GM12878 (cell line): ENCODE results near the gene ATP6V0E1. TPM values are rescaled to one million over a fixed set of nuclear protein-coding genes. Genes with fewer than 3 reads are reported as not detected.

Experiments
- ATAC-seq: fragments of 200-7000 bp; cut with Tn5 transposase; 3 replicates; pipeline ENCODE4 v1.9.1; 2020; ENCODE audit warnings: mild to moderate bottlenecking, moderate library complexity
- BruUV-seq: library from RNA; stranded (reverse); fragments of 400-500 nt; replicated peaks from 2 replicates; lab custom pipeline; 2021; lab: Mats Ljungman, UMichigan
- CTCF ChIA-PET: fragments of 300-600 bp; sonication (Branson Sonifier 250); formaldehyde crosslinking; extraction: SDS; loops from one replicate; lab custom pipeline; 2021; ENCODE audit warnings: inconsistent platforms; lab: Yijun Ruan, JAX
- POLR2A ChIA-PET: fragments of 350-600 bp; formaldehyde crosslinking; extraction: SDS; loops from one replicate; lab custom pipeline; 2021; ENCODE audit warnings: inconsistent platforms; lab: Charles Lee
- RAD21 ChIA-PET: fragments of 300-600 bp; sonication (Branson Sonifier 250); formaldehyde crosslinking; loops from one replicate; lab custom pipeline; 2023; ENCODE audit warnings: antibody characterized with exemption; ENCODE audit not compliant: unreplicated experiment; lab: Charles Lee
- SMC1A ChIA-PET: fragments of 300-600 bp; sonication (Branson Sonifier 250); formaldehyde crosslinking; loops from one replicate; lab custom pipeline; 2023; ENCODE audit not compliant: unreplicated experiment, uncharacterized antibody; lab: Charles Lee
- DNase-seq: peaks from one replicate; pipeline ENCODE4 v3.0.0-alpha.2; 2011; ENCODE audit warnings: low read depth, low spot score
- FAIRE-seq: peaks from 3 replicates; lab custom pipeline; 2011; peaks lifted over from hg19 to GRCh38; lab: Jason Lieb, UNC
- H2AFZ ChIP-seq: 2 replicates; pipeline ENCODE4 v1.6.0; 2011; ENCODE audit warnings: low read depth, low read length, control low read depth; ENCODE audit not compliant: control insufficient read depth
- H3K27ac ChIP-seq: 2 replicates; pipeline ENCODE4 v1.5.1; 2011; ENCODE audit warnings: control low read depth; ENCODE audit not compliant: control insufficient read depth, insufficient read depth
- H3K27me3 ChIP-seq, 2 experiments: replicated peaks in 1 of 2; 2 replicates each; pipeline versions ENCODE4 v1.6.0 to v1.6.1; 2011; ENCODE audit warnings: low read length in 1 of 2; ENCODE audit not compliant: control insufficient read depth in 2 of 2, insufficient read depth in 2 of 2
- H3K36me3 ChIP-seq, 2 experiments: 2 replicates each; pipeline ENCODE4 v1.5.1; 2011; ENCODE audit warnings: low read length in 1 of 2; ENCODE audit not compliant: control insufficient read depth in 2 of 2, insufficient read depth in 2 of 2
- H3K4me1 ChIP-seq: 2 replicates; pipeline ENCODE4 v1.6.1; 2011; ENCODE audit warnings: mild to moderate bottlenecking, low read length, moderate library complexity, mixed read lengths; ENCODE audit not compliant: control insufficient read depth, insufficient read depth
- H3K4me2 ChIP-seq: 2 replicates; pipeline ENCODE4 v1.6.0; 2011; ENCODE audit warnings: control low read depth; ENCODE audit not compliant: control insufficient read depth, insufficient read depth
- H3K4me3 ChIP-seq: fragments of 200-600 bp; sonication (generic); 2 replicates; pipeline ENCODE4 v1.5.1; 2016
- H3K79me2 ChIP-seq: 2 replicates; pipeline ENCODE4 v1.6.0; 2011; ENCODE audit warnings: low read length; ENCODE audit not compliant: control insufficient read depth, insufficient read depth
- H3K9ac ChIP-seq: 2 replicates; pipeline ENCODE4 v1.8.0; 2011; ENCODE audit warnings: low read length, control low read depth, mixed read lengths; ENCODE audit not compliant: control insufficient read depth, insufficient read depth
- H3K9me3 ChIP-seq: replicated peaks from 3 replicates; pipeline ENCODE4 v1.5.1; 2011; ENCODE audit warnings: mild to moderate bottlenecking, low read length; ENCODE audit not compliant: control insufficient read depth, insufficient read depth
- H4K20me1 ChIP-seq: 2 replicates; pipeline ENCODE4 v1.6.0; 2011; ENCODE audit not compliant: control insufficient read depth, insufficient read depth
- BHLHE40 ChIP-seq, 2 experiments: fragments of 450-650 bp in 1 of 2; IDR thresholded peaks; 2 replicates each; pipeline ENCODE4 v1.6.1; 2011 to 2017; ENCODE audit warnings: low read depth in 2 of 2, borderline replicate concordance in 1 of 2, improper control_type of control experiment in 1 of 2, low read length in 1 of 2, mild to moderate bottlenecking in 1 of 2
- BRCA1 ChIP-seq: IDR thresholded peaks from 2 replicates; pipeline ENCODE4 v1.6.1; 2011; ENCODE audit warnings: low read depth, low read length, improper control_type of control experiment
- CHD1 ChIP-seq: IDR thresholded peaks from 2 replicates; pipeline ENCODE4 v1.6.1; 2012; ENCODE audit warnings: low read depth, low read length, improper control_type of control experiment
- CTCF ChIP-seq, 3 experiments: IDR thresholded peaks in 2 of 3; conservative IDR thresholded peaks in 1 of 3; 2 replicates each; pipeline ENCODE4 v1.5.1; 2011; ENCODE audit warnings: low read depth in 3 of 3, low read length in 3 of 3, mild to moderate bottlenecking in 3 of 3, control low read depth in 2 of 3, moderate library complexity in 2 of 3, inconsistent platforms in 1 of 3, mixed read lengths in 1 of 3; ENCODE audit not compliant: control insufficient read depth in 2 of 3, insufficient read depth in 1 of 3; ENCODE audit errors: extremely low read depth in 1 of 3
- ESRRA ChIP-seq: IDR thresholded peaks from 2 replicates; pipeline ENCODE4 v1.6.1; 2012; ENCODE audit warnings: mild to moderate bottlenecking, low read length, improper control_type of control experiment
- GABPA ChIP-seq: IDR thresholded peaks from 2 replicates; pipeline ENCODE4 v1.6.1; 2014; ENCODE audit warnings: antibody characterized with exemption, low read depth, mild to moderate bottlenecking, inconsistent platforms
- GATAD2B ChIP-seq: fragments of 450-650 bp; conservative IDR thresholded peaks from 2 replicates; pipeline ENCODE4 v1.6.1; 2017; ENCODE audit warnings: low read depth, mild to moderate bottlenecking, moderate library complexity
- IKZF1 ChIP-seq: fragments of 450-650 bp; conservative IDR thresholded peaks from 2 replicates; pipeline ENCODE4 v1.6.1; 2017; ENCODE audit warnings: antibody characterized with exemption, mild to moderate bottlenecking
- MLLT1 ChIP-seq: fragments of 450-650 bp; IDR thresholded peaks from 2 replicates; pipeline ENCODE4 v1.6.1; 2016; ENCODE audit warnings: mild to moderate bottlenecking
- NFXL1 ChIP-seq: fragments of 450-650 bp; IDR thresholded peaks from 2 replicates; pipeline ENCODE4 v1.6.1; 2017; ENCODE audit warnings: antibody characterized with exemption, mild to moderate bottlenecking, borderline replicate concordance
- SIX5 ChIP-seq: IDR thresholded peaks from 2 replicates; pipeline ENCODE4 v1.6.1; 2011; ENCODE audit warnings: mild to moderate bottlenecking, low read depth, low read length, moderate library complexity; ENCODE audit not compliant: severe bottlenecking
- SKIL ChIP-seq: fragments of 450-650 bp; IDR thresholded peaks from 2 replicates; pipeline ENCODE4 v1.6.1; 2017; ENCODE audit warnings: mild to moderate bottlenecking, low read depth, inconsistent platforms; ENCODE audit not compliant: poor library complexity, severe bottlenecking
- SMAD5 ChIP-seq: IDR thresholded peaks from 2 replicates; pipeline ENCODE4 v1.6.1; 2016; ENCODE audit warnings: antibody characterized with exemption, low read depth
- STAT3 ChIP-seq: IDR thresholded peaks from 2 replicates; pipeline ENCODE4 v1.6.1; 2011; ENCODE audit warnings: low read depth, low read length, improper control_type of control experiment
- YY1 ChIP-seq: IDR thresholded peaks from 2 replicates; pipeline ENCODE4 v1.6.1; 2011; ENCODE audit warnings: low read depth, mild to moderate bottlenecking, low read length
- ZNF622 ChIP-seq: fragments of 450-650 bp; IDR thresholded peaks from 2 replicates; pipeline ENCODE4 v1.6.1; 2017; ENCODE audit warnings: mild to moderate bottlenecking, inconsistent platforms
- WGBS: methylation state at CpG from one replicate; pipeline ENCODE4 v1.1.6; 2016; ENCODE audit warnings: low lambda C conversion rate; ENCODE audit not compliant: insufficient replicate concordance, insufficient coverage; ENCODE audit errors: missing lambda C conversion rate; 5-methylcytosine and 5-hydroxymethylcytosine counted together
- in situ Hi-C: fragments of 300-500 bp; cut with MboI; formaldehyde crosslinking; loops from 9 replicates; pipeline ENCODE4 v1.14.3; 2018; ENCODE audit warnings: mixed read lengths
- intact Hi-C: fragments of 100-400 bp; cut with micrococcal nuclease; formaldehyde crosslinking; loops from one replicate; pipeline ENCODE4 v1.14.2; 2022; ENCODE audit not compliant: unreplicated experiment
- polyA plus RNA-seq, 11 experiments: library from polyadenylated mRNA; depleted of rRNA in 4 of 11; unstranded in 6 of 11; stranded (reverse) in 5 of 11; fragments of >200 nt; fragmentation: Nextera tagmentation in 4 of 11; fragmentation: Illumina TruSeq in 1 of 11; extraction: Ambion mirVana in 4 of 11; extraction: Trizol in 1 of 11; gene quantifications; 1 replicate in 1 of 11; 2 replicates in 10 of 11; pipeline versions ENCODE4 v1.2.1 to v1.2.3, GENCODE V29; 2011 to 2016; ENCODE audit warnings: inconsistent platforms in 2 of 11, missing spikeins in 2 of 11, low read depth in 1 of 11
- total RNA-seq, 4 experiments: library from RNA; depleted of rRNA in 3 of 4; stranded (reverse); fragments of >200 nt in 3 of 4; fragmentation: Illumina TruSeq in 1 of 4; extraction: Trizol in 1 of 4; gene quantifications; 2 replicates each; pipeline versions ENCODE4 v1.2.1 to v1.2.3, GENCODE V29; 2013 to 2021

Gene ATP6V0E1
- total and polyA plus RNA-seq, 10 of the 15 experiments (the other 5 are each of a cell fraction or from before 2014, with no cell fraction given): 143 to 787 (median 306) TPM

- no peaks in the 10 kb centered on the region for H3K27me3 ChIP-seq
- ChIA-PET RAD21 (no interaction called here), SMC1A (interaction anchor here (0.6 to 2.2 kb wide), 5 partner anchors 9 to 34 kb away, joined by 3 to 7 read pairs (median 3); no protein-coding TSS in a partner anchor), POLR2A (interaction anchor here (0.6 to 0.8 kb wide), 4 partner anchors 9 to 21 kb away, joined by 3 to 5 read pairs (median 4); no protein-coding TSS in a partner anchor), CTCF (interaction anchor here (1.0 kb wide), 1 partner anchor 129 kb away, joined by 3 read pairs; the partner anchor contains the start of gene BNIP1)
- in situ Hi-C loops: no loop called here
- no peak overlapping the region for H3K9ac ChIP-seq
- peaks cover 6% of the 10 kb centered on the region; the same call in 1 of the 2 replicates for H4K20me1 ChIP-seq
- H3K27ac ChIP-seq: no peak overlapping the region
- no TSS peak for BruUV-seq
- DNase-seq (no peak), ATAC-seq (no peak), FAIRE-seq (no peak)
- peaks cover 2 to 21% of the 10 kb centered on the region in 2 experiments for H3K36me3 ChIP-seq
- H3K79me2 ChIP-seq: peaks cover 59% of the 10 kb centered on the region
- 96% methylated on average over 13 of the region's 13 CpGs for WGBS
- H3K4me3 ChIP-seq: no peak overlapping the region
- H2AFZ ChIP-seq: no peak overlapping the region
- intact Hi-C loops: no loop called here
- no peaks in the 10 kb centered on the region for H3K4me1 ChIP-seq
- no peak overlapping the region for H3K4me2 ChIP-seq
- no peaks in the 10 kb centered on the region for H3K9me3 ChIP-seq
- TF ChIP-seq NFXL1 (no peak), ZNF622 (no peak), GATAD2B (no peak), CTCF (IDR thresholded peaks at IDR 0.05 in 2 of 3, conservative IDR thresholded peaks at IDR 0.05 in 1 of 3; ENCODE audit: control insufficient read depth in 2 of 3, extremely low read depth in 1 of 3, insufficient read depth in 1 of 3, low read depth in 3 of 3, low read length in 3 of 3) (no peak), ESRRA (no peak), BHLHE40 (IDR thresholded peaks at IDR 0.05; ENCODE audit: borderline replicate concordance in 1 of 2, low read depth in 2 of 2, low read length in 1 of 2) (no peak), MLLT1 (no peak), SIX5 (no peak), YY1 (no peak), CHD1 (no peak), IKZF1 (no peak), SKIL (no peak), BRCA1 (no peak), GABPA (no peak), STAT3 (no peak), SMAD5 (no peak)
These were observed 32.3 kb downstream of the ATP6V0E1 start for GRCh38 chr5:173015598-173016455.
